GM18502 (cell line): Measurements from ENCODE around the gene TAB2.
"Not testable (repeated sequence)": the region's sequence is repeated elsewhere in the genome, so short reads cannot be mapped to it uniquely, and the experiment has no call there.

Source experiments
- ATAC-seq: cut with Tn5 transposase; IDR thresholded peaks from one replicate; pipeline ENCODE4 v1.9.1; 2021; ENCODE audit warnings: mild to moderate bottlenecking; ENCODE audit not compliant: unreplicated experiment, poor library complexity

Gene TAB2

GRCh38 chr6:149455031-149455732, 137.7 kb downstream of the TAB2 start:
- ATAC-seq: no peak

- ATAC-seq: no peak
Measured at GRCh38 chr6:149456311-149457021, 139.0 kb downstream of the TAB2 start.

GRCh38 chr6:149457316-149457884, 139.9 kb downstream of the TAB2 start:
- ATAC-seq: no peak

- ATAC-seq: no peak
Measured at GRCh38 chr6:149458196-149458595, 140.7 kb downstream of the TAB2 start.

- no peak for ATAC-seq
Measured at GRCh38 chr6:149458806-149459205, 141.3 kb downstream of the TAB2 start.

- ATAC-seq: no peak
Measured at GRCh38 chr6:149459761-149460160, 142.2 kb downstream of the TAB2 start.

- not testable (repeated sequence) for ATAC-seq
Measured at GRCh38 chr6:149460249-149460648, 142.7 kb downstream of the TAB2 start.
